Spinal cord (tissue), 10 donors: ENCODE measurements around the gene RIPPLY1. TPM values are rescaled to one million over a fixed set of nuclear protein-coding genes. Genes with fewer than 3 reads are reported as not detected.
"Not testable (repeated sequence)": the region's sequence is repeated elsewhere in the genome, so short reads cannot be mapped to it uniquely, and the experiment has no call there.

Experiments
- DNase-seq, 6 donors: peaks; one replicate each; pipeline versions ENCODE4 v3.0.0 to v3.0.0-alpha.2; 2013 to 2015; ENCODE audit warnings: low spot score in 6 of 6, low read depth in 4 of 6
- H3K27ac ChIP-seq: one replicate; pipeline ENCODE4 v1.5.1; 2013; ENCODE audit warnings: low read depth, low read length, control low read depth
- H3K27me3 ChIP-seq: one replicate; pipeline ENCODE4 v1.6.1; 2013; ENCODE audit warnings: low read length; ENCODE audit not compliant: control insufficient read depth, insufficient read depth
- H3K36me3 ChIP-seq: one replicate; pipeline ENCODE4 v1.6.1; 2013; ENCODE audit warnings: low read length; ENCODE audit not compliant: control insufficient read depth, insufficient read depth
- H3K4me1 ChIP-seq: one replicate; pipeline ENCODE4 v1.6.1; 2013; ENCODE audit warnings: low read length; ENCODE audit not compliant: control insufficient read depth, insufficient read depth
- H3K4me3 ChIP-seq: one replicate; pipeline ENCODE4 v1.5.1; 2013; ENCODE audit warnings: low read depth, low read length, control low read depth
- H3K9me3 ChIP-seq: one replicate; pipeline ENCODE4 v1.6.1; 2013; ENCODE audit warnings: low read length; ENCODE audit not compliant: control insufficient read depth, insufficient read depth
- WGBS: methylation state at CpG from one replicate; pipeline ENCODE4 v1.1.5; 2013; ENCODE audit warnings: missing lambda C conversion rate; ENCODE audit not compliant: insufficient coverage; 5-methylcytosine and 5-hydroxymethylcytosine counted together
- polyA plus RNA-seq, 2 donors: library from polyadenylated mRNA; unstranded; fragments of 120-200 nt; gene quantifications; one replicate each; pipeline ENCODE4 v1.2.1, GENCODE V29; 2013; ENCODE audit not compliant: insufficient read length in 2 of 2
- total RNA-seq, 2 donors: library from RNA; depleted of rRNA in 1 of 2; stranded (reverse); fragments of 120-200 nt in 1 of 2; fragments of >200 nt in 1 of 2; gene quantifications; one replicate each; pipeline versions ENCODE4 v1.2.3 to v1.2.4, GENCODE V29; 2013 to 2014
- donor health status: healthy.

The RIPPLY1 gene
- total and polyA plus RNA-seq, 4 donors: 0.18 to 0.28 TPM; not detected in 2

DNA sequence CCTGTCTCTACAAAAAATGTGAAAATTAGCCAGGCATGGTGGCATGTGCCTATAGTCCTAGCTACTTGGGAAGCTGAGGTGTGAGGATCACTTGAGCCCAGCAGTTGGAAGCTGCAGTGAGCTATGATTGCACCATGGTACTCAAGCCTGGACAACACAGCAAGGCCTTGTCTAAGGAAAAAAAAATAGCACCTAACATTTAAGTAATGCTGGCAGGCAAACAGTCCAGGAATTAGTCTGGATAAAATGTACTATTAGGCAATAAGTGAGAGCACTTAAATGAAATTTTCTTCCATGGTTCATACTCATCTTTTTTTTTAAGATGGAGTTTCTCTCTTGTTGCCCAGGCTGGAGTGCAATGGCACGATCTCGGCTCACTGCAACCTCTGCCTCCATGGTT lies 30.3 kb downstream of the RIPPLY1 start:
- DNase-seq, H3K27ac ChIP-seq, H3K4me1 ChIP-seq, H3K27me3 ChIP-seq, H3K36me3 ChIP-seq, H3K4me3 ChIP-seq, H3K9me3 ChIP-seq: not testable (repeated sequence)
- WGBS: 90% methylated on average over 2 of the region's 2 CpGs

DNA sequence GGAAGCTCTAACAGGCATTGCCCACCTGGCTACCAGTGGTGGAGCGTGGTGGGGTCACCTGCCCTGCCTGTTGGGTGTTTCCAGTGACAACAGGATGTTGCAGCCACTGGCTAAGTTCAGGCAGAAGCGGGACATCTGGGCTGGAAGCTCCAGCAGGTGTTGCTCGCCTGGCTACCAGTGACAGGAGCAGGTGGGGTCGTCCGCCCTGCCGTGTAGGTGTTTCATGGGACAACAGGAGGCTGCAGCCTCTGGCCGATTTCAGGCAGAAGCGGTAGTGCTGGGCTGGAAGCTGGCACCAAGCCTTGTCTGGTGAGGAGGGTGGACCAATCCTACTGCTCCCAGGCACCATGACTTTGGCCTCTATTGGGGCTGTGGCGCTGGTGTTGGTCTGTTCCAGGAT lies 39.4 kb downstream of the RIPPLY1 start:
- Histone ChIP-seq H3K27me3 (peaks cover 5% of the 10 kb centered on the region), H3K27ac (no peak overlapping the region), H3K4me3 (no peak overlapping the region), H3K4me1 (no peaks in the 10 kb centered on the region), H3K36me3 (no peaks in the 10 kb centered on the region), H3K9me3 (no peaks in the 10 kb centered on the region)
- WGBS: 78% methylated on average over 9 of the region's 9 CpGs
- DNase-seq: no peak

DNA sequence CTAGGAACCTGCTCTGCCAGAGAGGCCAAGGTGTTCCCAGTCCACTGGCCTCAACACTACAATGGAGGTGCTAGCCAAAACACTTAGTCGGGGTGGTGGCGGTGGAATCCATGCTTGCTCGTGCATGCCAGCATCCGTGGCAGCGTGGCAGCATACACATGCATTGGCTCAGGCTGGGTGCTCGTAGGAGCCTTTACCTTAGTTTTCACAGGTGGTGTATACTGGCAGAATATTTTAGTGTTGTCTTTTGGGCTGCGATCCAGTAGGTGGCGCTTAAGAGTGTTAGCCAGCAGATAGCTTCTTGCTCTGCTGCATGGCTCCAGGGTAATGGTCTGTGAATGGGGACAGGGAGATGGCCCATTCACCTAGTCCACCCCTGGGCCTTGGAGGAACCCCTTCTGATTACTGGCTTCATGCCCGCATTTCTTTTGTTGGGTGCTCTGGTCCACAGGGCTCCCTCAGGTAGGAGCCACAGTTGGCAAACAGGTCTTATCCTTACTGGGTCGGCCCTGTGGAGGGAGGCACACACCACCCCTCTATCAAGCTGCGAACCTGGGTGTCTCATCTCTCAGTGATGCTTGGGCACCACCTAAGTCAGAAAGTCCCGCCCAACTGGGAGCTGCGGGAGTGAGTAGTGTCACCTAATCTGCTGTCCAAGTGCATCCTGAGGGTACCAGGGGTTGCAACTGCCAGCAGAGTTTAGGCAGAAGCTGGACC lies 40.0 kb downstream of the RIPPLY1 start:
- H3K9me3 ChIP-seq: no peaks in the 10 kb centered on the region
- no peak overlapping the region for H3K4me3 ChIP-seq
- H3K27ac ChIP-seq: no peak overlapping the region
- DNase-seq: peak in 1 of 6 donors; percentile 0
- H3K36me3 ChIP-seq: no peaks in the 10 kb centered on the region
- no peaks in the 10 kb centered on the region for H3K4me1 ChIP-seq
- H3K27me3 ChIP-seq: peaks cover 5% of the 10 kb centered on the region
- WGBS: 37% methylated on average over 12 of the region's 13 CpGs

Other genes with a start within 250 kb of the RIPPLY1 start
- 10 to 100 TPM in 1 of 2 donors, 1 to 10 TPM in 1; 1.2 to 11.3 TPM for gene RNF128, start 176.6 kb downstream of the RIPPLY1 start, total RNA-seq
- 1 to 10 TPM; 5.7 to 7.6 TPM for gene RNF128, start 176.6 kb downstream of the RIPPLY1 start, polyA plus RNA-seq
- 1 to 10 TPM; 4.5 to 9.0 TPM for gene TBC1D8B, start 100.7 kb downstream of the RIPPLY1 start, total RNA-seq
- gene TBC1D8B, start 100.7 kb downstream of the RIPPLY1 start, polyA plus RNA-seq: 1 to 10 TPM; 1.0 to 1.2 TPM
- gene CLDN2, start 17.1 kb upstream of the RIPPLY1 start, total RNA-seq: 1 to 10 TPM in 1 of 2 donors, not detected in 1; 5.6 TPM
- gene CLDN2, start 17.1 kb upstream of the RIPPLY1 start, polyA plus RNA-seq: under 1 TPM; 0.40 to 0.71 TPM
- 10 to 100 TPM; 20.7 to 26.4 TPM for gene MORC4, start 96.9 kb upstream of the RIPPLY1 start, total RNA-seq
- 10 to 100 TPM; 12.8 to 15.1 TPM for gene MORC4, start 96.9 kb upstream of the RIPPLY1 start, polyA plus RNA-seq
- 10 to 100 TPM; 20.7 to 21.3 TPM for gene RBM41, start 215.5 kb upstream of the RIPPLY1 start, total RNA-seq
- 10 to 100 TPM; 10.6 to 13.3 TPM for gene RBM41, start 215.5 kb upstream of the RIPPLY1 start, polyA plus RNA-seq